ENCODE results near the gene DOCK7. TPM values are rescaled to one million over a fixed set of nuclear protein-coding genes. Genes with fewer than 3 reads are reported as not detected.

Gene DOCK7
- total and polyA plus RNA-seq, 2 of the 13 experiments (the other 11 are each of a cell fraction or from before 2014, with no cell fraction given), result 45.7 to 67.2 TPM

GRCh38 chr1:62407398-62408009 lies 280.7 kb downstream of the DOCK7 start:
- Histone ChIP-seq H3K9me3 (ENCODE audit: low read length) (no peaks in the 10 kb centered on the region), H3K36me3 (replicated peaks in 1 of 2; ENCODE audit: control insufficient read depth in 1 of 2, insufficient read depth in 2 of 2, low read length in 2 of 2) (no peaks in the 10 kb centered on the region), H3K27me3 (ENCODE audit: control insufficient read depth in 1 of 2, insufficient read depth in 2 of 2, low read length in 2 of 2) (no peaks in the 10 kb centered on the region), H3K4me2 (ENCODE audit: low read depth, low read length) (peak overlapping the region; percentile 29), H4K20me1 (ENCODE audit: insufficient read depth, low read length) (no peaks in the 10 kb centered on the region), H3K79me2 (ENCODE audit: insufficient read depth, low read length) (no peaks in the 10 kb centered on the region), H3K4me3 (replicated peaks in 1 of 3; ENCODE audit: insufficient read depth in 1 of 3, low read depth in 2 of 3, low read length in 3 of 3) (no peak overlapping the region), H3K27ac (ENCODE audit: extremely low read length, insufficient read depth, low read length) (no peak overlapping the region), H3K4me1 (ENCODE audit: insufficient read depth, low read length) (peaks cover 9% of the 10 kb centered on the region; the same call in 1 of the 2 replicates), H3K9ac (ENCODE audit: insufficient read depth, low read depth, low read length) (no peak overlapping the region), H2AFZ (ENCODE audit: low read length) (no peak overlapping the region)
- ChIA-PET POLR2A (no interaction called here), CTCF (ENCODE audit: low intra/inter-chr PET ratio, low total read pairs) (interaction anchor here (0.8 to 2.3 kb wide), 4 partner anchors 113 to 272 kb away, joined by 3 to 35 read pairs (median 7); no protein-coding TSS in a partner anchor)
- FAIRE-seq, result peak; percentile 85
- ATAC-seq, result peak; percentile 68
- 29% methylated on average over 12 of the region's 12 CpGs for WGBS (ENCODE audit: low lambda C conversion rate)
- intact Hi-C loops (cut with micrococcal nuclease; ENCODE audit: unreplicated experiment), result loop anchor here (1.0 to 5.0 kb wide), 4 partner anchors 89 to 232 kb away; partner anchors contain the start of gene KANK4
- in situ Hi-C loops (cut with HindIII; ENCODE audit: extremely low pct_ligation_motif_present, low pct_unique_long_range_greater_than_20kb), result loop anchor here (5.0 kb wide), 1 partner anchor 230 kb away; no protein-coding TSS in a partner anchor
- BruUV-seq (replicated peaks), result no TSS peak
- peak; percentile 53 for DNase-seq (ENCODE audit: low spot score)
- no peak for TF ChIP-seq STAT5B (CRISPR knock-in tag; IDR thresholded peaks at IDR 0.05)
- TF ChIP-seq ZNF329 (CRISPR knock-in tag; IDR thresholded peaks at IDR 0.05; ENCODE audit: low read depth), result no peak
- TF ChIP-seq MIER2 (CRISPR knock-in tag; IDR thresholded peaks at IDR 0.05), result no peak
- no peak for TF ChIP-seq ZBTB46 (CRISPR knock-in tag; IDR thresholded peaks at IDR 0.05; ENCODE audit: borderline replicate concordance)
- no peak for TF ChIP-seq ZNF17 (CRISPR knock-in tag; IDR thresholded peaks at IDR 0.05)
- TF ChIP-seq ZMAT3 (CRISPR knock-in tag; conservative IDR thresholded peaks at IDR 0.05), result no peak
- TF ChIP-seq ZBTB49 (CRISPR knock-in tag; IDR thresholded peaks at IDR 0.05; ENCODE audit: borderline replicate concordance), result no peak
- TF ChIP-seq ZNF737 (CRISPR knock-in tag; IDR thresholded peaks at IDR 0.05; ENCODE audit: borderline replicate concordance), result no peak
- peak; percentile 82 for TF ChIP-seq CTCF (CRISPR knock-in tag; IDR thresholded peaks at IDR 0.05)
- no peak for TF ChIP-seq ZC3H4 (CRISPR knock-in tag; IDR thresholded peaks at IDR 0.05; ENCODE audit: borderline replicate concordance)
- no peak for TF ChIP-seq MIER3 (CRISPR knock-in tag; IDR thresholded peaks at IDR 0.05; ENCODE audit: borderline replicate concordance)
- TF ChIP-seq PHB2 (IDR thresholded peaks at IDR 0.05; ENCODE audit: partially characterized antibody), result no peak
- TF ChIP-seq RARA (CRISPR knock-in tag; IDR thresholded peaks at IDR 0.05), result no peak
- no peak for TF ChIP-seq NR3C1 (CRISPR knock-in tag; IDR thresholded peaks at IDR 0.05)
- TF ChIP-seq ZNF781 (CRISPR knock-in tag; IDR thresholded peaks at IDR 0.05; ENCODE audit: borderline replicate concordance, not compliant biosample characterization), result no peak
- peak; percentile 96 for TF ChIP-seq STAG1 (CRISPR knock-in tag; IDR thresholded peaks at IDR 0.05)
- TF ChIP-seq RAD21 (CRISPR knock-in tag; IDR thresholded peaks at IDR 0.05), result peak; percentile 83

All from HepG2 (cell line).